HEK293 (cell line): ENCODE results near the gene MMP11.

Experiments used
- CTCF ChIA-PET: fragments of 350-600 bp; formaldehyde crosslinking; extraction: SDS; loops from one replicate; lab custom pipeline; 2021; ENCODE audit warnings: antibody characterized with exemption; lab: Yijun Ruan, JAX
- POLR2A ChIA-PET: fragments of 300-600 bp; formaldehyde crosslinking; extraction: SDS; loops from one replicate; lab custom pipeline; 2020; ENCODE audit warnings: antibody characterized with exemption, inconsistent platforms; lab: Yijun Ruan, JAX
- H3K27ac ChIP-seq: fragments of 200-500 bp; sonication (Bioruptor generic); 2 replicates; pipeline ENCODE4 v1.5.1; 2014; ENCODE audit warnings: low read depth, low read length, control low read depth, inconsistent platforms; ENCODE audit errors: extremely low read depth
- H3K36me3 ChIP-seq, 2 experiments: fragments of 200-500 bp in 1 of 2; sonication (Bioruptor generic) in 1 of 2; 1 replicate in 1 of 2; 2 replicates in 1 of 2; pipeline ENCODE4 v1.5.1; 2014 to 2017; ENCODE audit warnings: inconsistent platforms in 2 of 2, low read length in 2 of 2; ENCODE audit not compliant: control insufficient read depth in 2 of 2, insufficient read depth in 1 of 2
- H3K4me1 ChIP-seq: fragments of 200-500 bp; sonication (Bioruptor generic); 2 replicates; pipeline ENCODE4 v1.5.1; 2014; ENCODE audit warnings: mild to moderate bottlenecking, low read length, inconsistent platforms; ENCODE audit not compliant: control insufficient read depth, insufficient read depth
- H3K4me3 ChIP-seq: 2 replicates; pipeline ENCODE4 v1.5.1; 2011; ENCODE audit warnings: low read depth, mild to moderate bottlenecking, control low read depth, low read length, moderate library complexity
- H3K9me3 ChIP-seq: fragments of 200-500 bp; sonication (Bioruptor generic); 2 replicates; pipeline ENCODE4 v1.5.1; 2014; ENCODE audit warnings: low read depth, low read length, inconsistent platforms; ENCODE audit not compliant: control insufficient read depth, insufficient read depth
- HOXD13 ChIP-seq: sonication (generic); formaldehyde crosslinking; IDR thresholded peaks from 2 replicates; pipeline ENCODE4 v1.8.0; 2022; ENCODE audit warnings: missing genetic modification reagents, borderline replicate concordance
- KLF9 ChIP-seq: fragments of 450-650 bp; formaldehyde crosslinking; IDR thresholded peaks from 2 replicates; pipeline ENCODE4 v1.5.1; 2016; ENCODE audit warnings: missing biosample characterization, missing genetic modification characterization, low read depth
- MEIS1 ChIP-seq: sonication (generic); formaldehyde crosslinking; IDR thresholded peaks from 2 replicates; pipeline ENCODE4 v1.8.1; 2022; ENCODE audit warnings: missing genetic modification reagents, mild to moderate bottlenecking, borderline replicate concordance
- MYNN ChIP-seq: fragments of 450-650 bp; formaldehyde crosslinking; IDR thresholded peaks from 2 replicates; pipeline ENCODE4 v1.5.1; 2016; ENCODE audit warnings: missing biosample characterization, missing genetic modification characterization, borderline replicate concordance
- PATZ1 ChIP-seq: fragments of 450-650 bp; formaldehyde crosslinking; IDR thresholded peaks from 2 replicates; pipeline ENCODE4 v1.5.1; 2016; ENCODE audit warnings: missing biosample characterization, missing genetic modification characterization
- PRDM1 ChIP-seq: fragments of 450-650 bp; formaldehyde crosslinking; IDR thresholded peaks from 2 replicates; pipeline ENCODE4; 2016; ENCODE audit warnings: missing biosample characterization, missing genetic modification characterization
- PRDM10 ChIP-seq: fragments of 450-650 bp; formaldehyde crosslinking; IDR thresholded peaks from 2 replicates; pipeline ENCODE4 v1.5.1; 2016; ENCODE audit warnings: missing biosample characterization, missing genetic modification characterization
- SETDB1 ChIP-seq: IDR thresholded peaks from one replicate; pipeline ENCODE4 v1.6.1; 2017; ENCODE audit warnings: mild to moderate bottlenecking, low read length, moderate library complexity, mixed read lengths; ENCODE audit not compliant: insufficient read length
- TSHZ1 ChIP-seq: fragments of 450-650 bp; formaldehyde crosslinking; IDR thresholded peaks from 2 replicates; pipeline ENCODE4 v1.5.1; 2016; ENCODE audit warnings: missing biosample characterization, missing genetic modification characterization, borderline replicate concordance
- ZBTB17 ChIP-seq: fragments of 450-650 bp; formaldehyde crosslinking; IDR thresholded peaks from 2 replicates; pipeline ENCODE4 v1.5.1; 2016; ENCODE audit warnings: missing biosample characterization, missing genetic modification characterization
- ZIC2 ChIP-seq: fragments of 450-650 bp; formaldehyde crosslinking; IDR thresholded peaks from 2 replicates; pipeline ENCODE4 v1.5.1; 2016; ENCODE audit warnings: missing biosample characterization, missing genetic modification characterization
- ZNF140 ChIP-seq: fragments of 450-650 bp; formaldehyde crosslinking; IDR thresholded peaks from 2 replicates; pipeline ENCODE4 v1.5.1; 2016; ENCODE audit warnings: missing biosample characterization, missing genetic modification characterization
- ZNF350 ChIP-seq: fragments of 450-650 bp; formaldehyde crosslinking; IDR thresholded peaks from 2 replicates; pipeline ENCODE4 v1.5.0; 2017; ENCODE audit warnings: missing biosample characterization, mild to moderate bottlenecking, missing genetic modification characterization
- ZNF37A ChIP-seq: fragments of 450-650 bp; IDR thresholded peaks from 2 replicates; pipeline ENCODE4 v1.5.1; 2018; ENCODE audit warnings: missing biosample characterization, missing genetic modification characterization
- ZNF394 ChIP-seq: fragments of 450-650 bp; formaldehyde crosslinking; IDR thresholded peaks from 2 replicates; pipeline ENCODE4 v1.5.1; 2016; ENCODE audit warnings: missing biosample characterization, missing genetic modification characterization, mild to moderate bottlenecking, moderate library complexity, borderline replicate concordance
- ZNF48 ChIP-seq: fragments of 450-650 bp; formaldehyde crosslinking; IDR thresholded peaks from 2 replicates; pipeline ENCODE4 v1.5.1; 2016; ENCODE audit warnings: missing biosample characterization, missing genetic modification characterization
- ZNF510 ChIP-seq: fragments of 450-650 bp; formaldehyde crosslinking; IDR thresholded peaks from 2 replicates; pipeline ENCODE4 v1.5.1; 2018; ENCODE audit warnings: mild to moderate bottlenecking, missing genetic modification characterization, missing biosample characterization; ENCODE audit not compliant: insufficient replicate concordance
- ZNF529 ChIP-seq: fragments of 450-650 bp; formaldehyde crosslinking; IDR thresholded peaks from 2 replicates; pipeline ENCODE4 v1.5.1; 2017; ENCODE audit warnings: missing genetic modification characterization, missing biosample characterization; ENCODE audit not compliant: insufficient replicate concordance
- ZNF548 ChIP-seq: fragments of 450-650 bp; formaldehyde crosslinking; IDR thresholded peaks from 2 replicates; pipeline ENCODE4 v1.5.1; 2016; ENCODE audit warnings: missing biosample characterization, missing genetic modification characterization
- ZNF571 ChIP-seq: fragments of 450-650 bp; formaldehyde crosslinking; IDR thresholded peaks from 2 replicates; pipeline ENCODE4 v1.5.0; 2017; ENCODE audit warnings: missing biosample characterization, missing genetic modification characterization
- ZNF747 ChIP-seq: fragments of 450-650 bp; formaldehyde crosslinking; IDR thresholded peaks from 2 replicates; pipeline ENCODE4 v1.5.1; 2016; ENCODE audit warnings: missing biosample characterization, missing genetic modification characterization
- ZNF76 ChIP-seq: fragments of 450-650 bp; formaldehyde crosslinking; IDR thresholded peaks from 2 replicates; pipeline ENCODE4; 2016; ENCODE audit warnings: low read depth, missing biosample characterization, missing genetic modification characterization, borderline replicate concordance

Gene MMP11

GRCh38 chr22:23763954-23764353, 8.7 kb upstream of the MMP11 start (continued):
- TF ChIP-seq ZNF747 (tag by site-specific recombination): no peak
- TF ChIP-seq PRDM1 (tag by site-specific recombination): no peak

GRCh38 chr22:23764899-23765881, 7.5 kb upstream of the MMP11 start:
- CTCF ChIA-PET: interaction anchor here (0.5 to 1.7 kb wide), 3 partner anchors 83 to 115 kb away, joined by 3 to 7 read pairs (median 3); no protein-coding TSS in a partner anchor
- peaks cover 0 to 24% of the 10 kb centered on the region in 2 experiments; a peak in 1 of 3 replicates for H3K36me3 ChIP-seq
- H3K9me3 ChIP-seq: no peaks in the 10 kb centered on the region
- TF ChIP-seq PRDM10 (tag by site-specific recombination) (peak; percentile 11; the same call in 1 of the 2 replicates), ZBTB17 (tag by site-specific recombination) (peak; percentile 50), ZNF76 (tag by site-specific recombination) (no peak), HOXD13 (CRISPR knock-in tag) (peak; percentile 88; the same call in 1 of the 2 replicates), ZIC2 (tag by site-specific recombination) (peak; percentile 50), SETDB1 (no peak), PATZ1 (peak; percentile 51)
- no peak overlapping the region for H3K27ac ChIP-seq
- POLR2A ChIA-PET: no interaction called here
- no peak overlapping the region for H3K4me3 ChIP-seq
- H3K4me1 ChIP-seq: no peaks in the 10 kb centered on the region

- Histone ChIP-seq H3K36me3 (peaks cover 0 to 24% of the 10 kb centered on the region in 2 experiments; a peak in 1 of 3 replicates), H3K9me3 (no peaks in the 10 kb centered on the region), H3K27ac (peak overlapping the region; percentile 39; the same call in 1 of the 2 replicates), H3K4me3 (peak overlapping the region; percentile 68), H3K4me1 (peaks cover 1% of the 10 kb centered on the region)
- ChIA-PET CTCF (interaction anchor here (0.6 to 3.6 kb wide), 10 partner anchors 8 to 1363 kb away, joined by 3 to 34 read pairs (median 3); partner anchors contain the start of gene SLC2A11), POLR2A (interaction anchor here (0.6 to 1.5 kb wide), 6 partner anchors 9 to 463 kb away, joined by 3 to 7 read pairs (median 6); partner anchors contain the start of gene SLC2A11)
- no peak for TF ChIP-seq ZNF48 (tag by site-specific recombination)
- no peak for TF ChIP-seq ZNF529 (tag by site-specific recombination)
- TF ChIP-seq ZNF394 (tag by site-specific recombination): no peak
- TF ChIP-seq ZNF548 (tag by site-specific recombination): no peak
- no peak for TF ChIP-seq ZNF571
- TF ChIP-seq MYNN (tag by site-specific recombination): no peak
- no peak for TF ChIP-seq ZNF140 (tag by site-specific recombination)
- no peak for TF ChIP-seq ZNF350 (tag by site-specific recombination)
- no peak for TF ChIP-seq TSHZ1 (tag by site-specific recombination)
- no peak for TF ChIP-seq ZNF510 (tag by site-specific recombination)
- no peak for TF ChIP-seq ZNF37A (tag by site-specific recombination)
- TF ChIP-seq HOXD13 (CRISPR knock-in tag): no peak
- TF ChIP-seq MEIS1 (CRISPR knock-in tag): no peak
- no peak for TF ChIP-seq KLF9 (tag by site-specific recombination)
These were observed 5.4 kb upstream of the MMP11 start for GRCh38 chr22:23767303-23767672.
